K562 (cell line): ENCODE data around the gene NLK. TPM values are rescaled to one million over a fixed set of nuclear protein-coding genes. Genes with fewer than 3 reads are reported as not detected.

Experiments
- ATAC-seq: fragments of 200-7000 bp; cut with Tn5 transposase; 3 replicates; pipeline ENCODE4 v1.9.1; 2020; ENCODE audit warnings: moderate library complexity
- BruUV-seq: library from RNA; stranded (reverse); fragments of 400-500 nt; replicated peaks from 2 replicates; lab custom pipeline; 2021; lab: Mats Ljungman, UMichigan
- CTCF ChIA-PET: fragments of 300-600 bp; formaldehyde crosslinking; extraction: SDS; loops from one replicate; lab custom pipeline; 2021; ENCODE audit warnings: low intra/inter-chr PET ratio; lab: Yijun Ruan, JAX
- POLR2A ChIA-PET: fragments of 300-600, 350-650 bp; sonication (Branson Sonifier 250); formaldehyde crosslinking; extraction: SDS; loops from one replicate; lab custom pipeline; 2021; ENCODE audit warnings: antibody characterized with exemption, inconsistent platforms; lab: Yijun Ruan, JAX
- DNase-seq, 4 experiments: peaks; one replicate each; pipeline versions ENCODE4 v3.0.0 to v3.0.0-alpha.2; 2011 to 2018; ENCODE audit warnings: low spot score in 3 of 4, mixed read lengths in 3 of 4; ENCODE audit errors: extremely low read depth in 1 of 4
- FAIRE-seq: peaks from 2 replicates; lab custom pipeline; 2011; peaks lifted over from hg19 to GRCh38; lab: Jason Lieb, UNC
- H2AFZ ChIP-seq: 2 replicates; pipeline ENCODE4 v1.6.0; 2011; ENCODE audit warnings: low read depth, low read length, control low read depth, inconsistent platforms
- H3K27ac ChIP-seq: fragments of 200-600 bp; 3 replicates; pipeline ENCODE4 v1.8.0; 2011; ENCODE audit warnings: low read depth, mild to moderate bottlenecking, control low read depth, inconsistent platforms, low read length, moderate library complexity, mixed read lengths; ENCODE audit errors: extremely low read depth
- H3K27me3 ChIP-seq, 2 experiments: fragments of 300-600 bp in 1 of 2; 2 replicates in 1 of 2; 3 replicates in 1 of 2; pipeline versions ENCODE4 v1.6.0 to v1.8.0; 2011; ENCODE audit warnings: inconsistent platforms in 2 of 2, low read length in 2 of 2, mild to moderate bottlenecking in 1 of 2, mixed read lengths in 1 of 2, moderate library complexity in 1 of 2; ENCODE audit not compliant: control insufficient read depth in 2 of 2, insufficient read depth in 2 of 2
- H3K36me3 ChIP-seq: fragments of 300-600 bp; 3 replicates; pipeline ENCODE4 v1.8.0; 2011; ENCODE audit warnings: mild to moderate bottlenecking, low read length, inconsistent platforms; ENCODE audit not compliant: control insufficient read depth, insufficient read depth
- H3K4me1 ChIP-seq, 2 experiments: fragments of 200-600 bp in 1 of 2; replicated peaks in 1 of 2; 2 replicates in 1 of 2; 3 replicates in 1 of 2; pipeline versions ENCODE4 v1.5.1 to v1.8.0; 2011; ENCODE audit warnings: inconsistent platforms in 2 of 2, low read length in 2 of 2, mild to moderate bottlenecking in 1 of 2, mixed read lengths in 1 of 2, moderate library complexity in 1 of 2; ENCODE audit not compliant: control insufficient read depth in 2 of 2, insufficient read depth in 2 of 2
- H3K4me2 ChIP-seq: 2 replicates; pipeline ENCODE4 v1.6.1; 2011; ENCODE audit warnings: low read length, control low read depth, inconsistent platforms, mixed read lengths; ENCODE audit not compliant: insufficient read depth
- H3K4me3 ChIP-seq: fragments of 200-600 bp; sonication (generic), shearing (Covaris generic); 2 replicates; pipeline ENCODE4 v1.5.1; 2016; ENCODE audit warnings: control low read depth, inconsistent platforms
- H3K79me2 ChIP-seq: fragments of 200-600 bp; 3 replicates; pipeline ENCODE4 v1.8.0; 2011; ENCODE audit warnings: low read length, inconsistent platforms; ENCODE audit not compliant: control insufficient read depth, insufficient read depth
- H3K9ac ChIP-seq, 2 experiments: 2 replicates each; pipeline versions ENCODE4 v1.6.0 to v1.6.1; 2011; ENCODE audit warnings: low read depth in 2 of 2, low read length in 2 of 2, control low read depth in 1 of 2, inconsistent platforms in 1 of 2, mild to moderate bottlenecking in 1 of 2, mixed read lengths in 1 of 2; ENCODE audit not compliant: insufficient read depth in 1 of 2
- H3K9me1 ChIP-seq: one replicate; pipeline ENCODE4 v1.6.0; 2011; ENCODE audit warnings: inconsistent platforms, mild to moderate bottlenecking, low read length, moderate library complexity; ENCODE audit not compliant: control insufficient read depth, insufficient read depth
- H3K9me3 ChIP-seq: replicated peaks from 2 replicates; pipeline ENCODE4 v1.5.1; 2011; ENCODE audit warnings: low read depth, low read length, inconsistent platforms; ENCODE audit not compliant: control insufficient read depth, insufficient read depth
- H4K20me1 ChIP-seq: replicated peaks from 2 replicates; pipeline ENCODE4 v1.6.1; 2011; ENCODE audit warnings: low read length, inconsistent platforms, mixed read lengths; ENCODE audit not compliant: control insufficient read depth, insufficient read depth
- BMI1 ChIP-seq: fragments of 150-350 bp; IDR thresholded peaks from 2 replicates; pipeline ENCODE4 v1.6.1; 2014; ENCODE audit warnings: low read length
- CEBPG ChIP-seq, 3 experiments: fragments of 200-800 bp in 1 of 3; sonication (Bioruptor generic) in 1 of 3; sonication (generic) in 1 of 3; formaldehyde crosslinking in 1 of 3; IDR thresholded peaks in 2 of 3; conservative IDR thresholded peaks in 1 of 3; 2 replicates each; pipeline versions ENCODE4 v1.6.1 to v1.8.0; 2016 to 2022; ENCODE audit warnings: missing compliant biosample characterization in 2 of 3, missing genetic modification characterization in 2 of 3, mild to moderate bottlenecking in 1 of 3, missing genetic modification reagents in 1 of 3
- HDAC1 ChIP-seq, 2 experiments: fragments of 450-650 bp; IDR thresholded peaks; 2 replicates each; pipeline ENCODE4 v1.6.1; 2016 to 2017; ENCODE audit warnings: inconsistent platforms in 1 of 2, mild to moderate bottlenecking in 1 of 2, moderate library complexity in 1 of 2
- HSF4 ChIP-seq: fragments of 250-450 bp; sonication (Bioruptor Pico); IDR thresholded peaks from 2 replicates; pipeline ENCODE4 v2.1.2; 2022; ENCODE audit warnings: mild to moderate bottlenecking, moderate library complexity, borderline replicate concordance
- KDM2B ChIP-seq: fragments of 250-450 bp; sonication (Bioruptor Pico); IDR thresholded peaks from 2 replicates; pipeline ENCODE4 v1.8.0; 2021; ENCODE audit warnings: mild to moderate bottlenecking, moderate library complexity
- KDM4B ChIP-seq, 2 experiments: fragments of 450-650 bp in 1 of 2; sonication (generic) in 1 of 2; IDR thresholded peaks; 2 replicates each; pipeline ENCODE4 v1.6.1; 2016 to 2017; ENCODE audit warnings: borderline replicate concordance in 2 of 2, antibody characterized with exemption in 1 of 2, low read depth in 1 of 2, mild to moderate bottlenecking in 1 of 2
- NCOA1 ChIP-seq: fragments of 450-650 bp; IDR thresholded peaks from 2 replicates; pipeline ENCODE4 v1.6.1; 2016; ENCODE audit warnings: low read depth
- POLR2H ChIP-seq: IDR thresholded peaks from 2 replicates; pipeline ENCODE4 v1.6.1; 2016; ENCODE audit warnings: missing genetic modification characterization, low read depth, mild to moderate bottlenecking, control low read depth, missing compliant biosample characterization, moderate library complexity
- PPARD ChIP-seq: fragments of 250-450 bp; sonication (Bioruptor Pico); IDR thresholded peaks from 2 replicates; pipeline ENCODE4 v1.8.0; 2022; ENCODE audit warnings: inconsistent platforms, mild to moderate bottlenecking, moderate library complexity
- RB1 ChIP-seq: fragments of 450-650 bp; IDR thresholded peaks from 2 replicates; pipeline ENCODE4 v1.6.1; 2017; ENCODE audit warnings: low read depth, mild to moderate bottlenecking
- ZNF239 ChIP-seq: fragments of 250-450 bp; sonication (Bioruptor Pico); IDR thresholded peaks from 2 replicates; pipeline ENCODE4 v1.4.0; 2020; ENCODE audit warnings: mild to moderate bottlenecking
- ZNF561 ChIP-seq: fragments of 450-650 bp; formaldehyde crosslinking; conservative IDR thresholded peaks from 2 replicates; pipeline ENCODE4 v1.4.0; 2020; ENCODE audit warnings: mild to moderate bottlenecking, moderate library complexity
- WGBS: fragments of 100-300 bp; shearing (Covaris generic); methylation state at CpG from one replicate; pipeline ENCODE4 v1.1.6; 2016; ENCODE audit warnings: low coverage, mixed read lengths; ENCODE audit not compliant: insufficient coverage; ENCODE audit errors: missing lambda C conversion rate; 5-methylcytosine and 5-hydroxymethylcytosine counted together
- in situ Hi-C: fragments of 300-500 bp; cut with MboI; formaldehyde crosslinking; loops from 4 replicates; pipeline ENCODE4 v1.15.0; 2018; ENCODE audit warnings: inconsistent platforms, mixed read lengths
- intact Hi-C: fragments of 100-400 bp; cut with micrococcal nuclease; formaldehyde crosslinking; loops from 2 replicates; pipeline ENCODE4 v1.14.2; 2022
- polyA plus RNA-seq, 8 experiments: library from polyadenylated mRNA; depleted of rRNA in 4 of 8; stranded (reverse) in 5 of 8; unstranded in 3 of 8; fragments of >200 nt; fragmentation: Nextera tagmentation in 2 of 8; fragmentation: Illumina TruSeq in 1 of 8; extraction: Ambion mirVana in 2 of 8; extraction: Trizol in 1 of 8; gene quantifications; 2 replicates each; pipeline versions ENCODE4 v1.2.1 to v1.2.3, GENCODE V29; 2011 to 2014; ENCODE audit warnings: inconsistent platforms in 1 of 8, missing spikeins in 1 of 8
- total RNA-seq, 7 experiments: library from RNA; depleted of rRNA in 6 of 7; stranded (reverse); fragments of >200 nt in 6 of 7; fragmentation: Illumina TruSeq in 2 of 7; extraction: Trizol in 2 of 7; gene quantifications; 2 replicates each; pipeline versions ENCODE4 v1.2.1 to v1.2.3, GENCODE V29; 2011 to 2021; ENCODE audit warnings: low replicate concordance in 1 of 7
- TF ChIP-seq, protein P1 (sequence below): fragments of 450-650 bp; IDR thresholded peaks from 2 replicates; pipeline ENCODE4 v1.6.1; 2016; ENCODE audit warnings: mild to moderate bottlenecking
- TF ChIP-seq, protein P2 (sequence below): fragments of 250-450 bp; sonication (Bioruptor Pico); IDR thresholded peaks from 2 replicates; pipeline ENCODE4 v1.5.1; 2021; ENCODE audit warnings: mild to moderate bottlenecking
- TF ChIP-seq, protein P3 (sequence below): fragments of 250-450 bp; sonication (Bioruptor Pico); IDR thresholded peaks from 2 replicates; pipeline ENCODE4 v1.5.0; 2021; ENCODE audit warnings: mild to moderate bottlenecking, borderline replicate concordance

NLK gene
- total and polyA plus RNA-seq, 9 of the 15 experiments (the other 6 are each of a cell fraction or from before 2014, with no cell fraction given), result 10.9 to 59.6 (median 26.7) TPM

DNA sequence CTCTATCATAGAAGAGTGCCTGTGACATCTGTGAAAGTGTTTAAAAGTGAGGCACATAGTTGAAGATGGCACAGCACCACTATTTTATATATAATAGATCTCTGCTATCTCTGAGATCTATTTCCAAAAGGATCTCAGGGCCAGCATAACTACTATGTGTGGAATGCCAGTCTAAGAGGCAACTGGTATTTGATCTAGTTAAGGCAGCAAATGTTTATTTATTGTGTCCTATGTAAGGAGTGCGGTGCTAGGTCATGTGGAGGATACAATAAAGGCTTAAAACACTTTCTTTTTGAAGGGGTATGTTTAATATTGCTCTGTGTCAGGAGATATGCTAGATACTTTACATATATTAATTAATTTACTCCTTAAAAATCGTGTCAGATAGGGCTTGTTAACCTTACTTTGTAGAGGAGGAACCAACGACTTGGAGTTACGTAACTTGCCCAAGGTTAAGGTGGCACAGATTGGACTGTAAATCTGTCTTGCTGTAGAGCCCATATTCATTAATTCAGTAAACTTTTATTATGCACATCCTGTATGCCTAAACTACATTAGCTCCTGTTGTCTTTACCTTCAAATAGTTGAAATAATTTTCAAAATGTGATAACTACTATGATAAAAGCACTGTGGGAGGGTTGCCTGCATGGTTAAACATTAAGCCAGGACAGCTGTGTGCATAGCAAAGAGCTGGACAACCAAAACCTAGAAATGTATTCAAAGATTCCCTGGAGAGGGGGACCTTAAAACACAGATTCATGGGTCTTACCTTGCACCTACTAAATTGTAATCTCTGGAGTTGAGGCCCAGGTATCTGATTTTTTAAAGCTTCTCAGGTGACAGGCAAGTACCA is 83.3 kb downstream of the NLK start:
- Histone ChIP-seq H3K9me3 (no peaks in the 10 kb centered on the region), H3K4me1 (no peaks in the 10 kb centered on the region; a peak in 2 of 5 replicates), H4K20me1 (no peaks in the 10 kb centered on the region), H3K27me3 (no peaks in the 10 kb centered on the region), H3K4me3 (no peak overlapping the region), H3K4me2 (no peak overlapping the region), H3K9ac (no peak overlapping the region), H3K27ac (no peak overlapping the region), H3K36me3 (peaks cover 25% of the 10 kb centered on the region), H3K9me1 (no peaks in the 10 kb centered on the region), H3K79me2 (0 out of 3 replicates have a peak, but pooled peaks cover under 1% of the 10 kb centered on the region), H2AFZ (no peak overlapping the region)
- ATAC-seq, result no peak
- CTCF ChIA-PET, result no interaction called here
- BruUV-seq, result no TSS peak
- no peak for DNase-seq
- POLR2A ChIA-PET, result no interaction called here
- FAIRE-seq, result no peak
- WGBS, result 66% methylated on average over 4 of the region's 4 CpGs
- intact Hi-C loops (no loop called here), in situ Hi-C loops (no loop called here)
- TF ChIP-seq, protein P1, sequence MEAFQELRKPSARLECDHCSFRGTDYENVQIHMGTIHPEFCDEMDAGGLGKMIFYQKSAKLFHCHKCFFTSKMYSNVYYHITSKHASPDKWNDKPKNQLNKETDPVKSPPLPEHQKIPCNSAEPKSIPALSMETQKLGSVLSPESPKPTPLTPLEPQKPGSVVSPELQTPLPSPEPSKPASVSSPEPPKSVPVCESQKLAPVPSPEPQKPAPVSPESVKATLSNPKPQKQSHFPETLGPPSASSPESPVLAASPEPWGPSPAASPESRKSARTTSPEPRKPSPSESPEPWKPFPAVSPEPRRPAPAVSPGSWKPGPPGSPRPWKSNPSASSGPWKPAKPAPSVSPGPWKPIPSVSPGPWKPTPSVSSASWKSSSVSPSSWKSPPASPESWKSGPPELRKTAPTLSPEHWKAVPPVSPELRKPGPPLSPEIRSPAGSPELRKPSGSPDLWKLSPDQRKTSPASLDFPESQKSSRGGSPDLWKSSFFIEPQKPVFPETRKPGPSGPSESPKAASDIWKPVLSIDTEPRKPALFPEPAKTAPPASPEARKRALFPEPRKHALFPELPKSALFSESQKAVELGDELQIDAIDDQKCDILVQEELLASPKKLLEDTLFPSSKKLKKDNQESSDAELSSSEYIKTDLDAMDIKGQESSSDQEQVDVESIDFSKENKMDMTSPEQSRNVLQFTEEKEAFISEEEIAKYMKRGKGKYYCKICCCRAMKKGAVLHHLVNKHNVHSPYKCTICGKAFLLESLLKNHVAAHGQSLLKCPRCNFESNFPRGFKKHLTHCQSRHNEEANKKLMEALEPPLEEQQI, result no peak
- TF ChIP-seq HSF4 (CRISPR knock-in tag) (no peak), ZNF561 (no peak), PPARD (CRISPR knock-in tag) (no peak), KDM2B (CRISPR knock-in tag) (no peak), ZNF239 (CRISPR knock-in tag) (no peak), NCOA1 (no peak), POLR2H (tag) (no peak), CEBPG (CRISPR knock-in tag; IDR thresholded peaks at IDR 0.05) (no peak), CEBPG (tag; conservative IDR thresholded peaks at IDR 0.05 in 1 of 2, IDR thresholded peaks at IDR 0.05 in 1 of 2) (no peak), HDAC1 (IDR thresholded peaks at IDR 0.05) (no peak), KDM4B (IDR thresholded peaks at IDR 0.05; ENCODE audit: borderline replicate concordance in 2 of 2, low read depth in 1 of 2) (no peak), BMI1 (no peak), RB1 (no peak)
- TF ChIP-seq, protein P2, sequence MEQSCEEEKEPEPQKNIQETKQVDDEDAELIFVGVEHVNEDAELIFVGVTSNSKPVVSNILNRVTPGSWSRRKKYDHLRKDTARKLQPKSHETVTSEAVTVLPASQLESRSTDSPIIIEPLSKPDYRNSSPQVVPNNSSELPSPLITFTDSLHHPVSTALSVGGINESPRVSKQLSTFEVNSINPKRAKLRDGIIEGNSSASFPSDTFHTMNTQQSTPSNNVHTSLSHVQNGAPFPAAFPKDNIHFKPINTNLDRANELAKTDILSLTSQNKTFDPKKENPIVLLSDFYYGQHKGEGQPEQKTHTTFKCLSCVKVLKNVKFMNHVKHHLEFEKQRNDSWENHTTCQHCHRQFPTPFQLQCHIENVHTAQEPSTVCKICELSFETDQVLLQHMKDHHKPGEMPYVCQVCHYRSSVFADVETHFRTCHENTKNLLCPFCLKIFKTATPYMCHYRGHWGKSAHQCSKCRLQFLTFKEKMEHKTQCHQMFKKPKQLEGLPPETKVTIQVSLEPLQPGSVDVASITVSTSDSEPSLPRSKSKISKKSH, result no peak
- TF ChIP-seq, protein P3, sequence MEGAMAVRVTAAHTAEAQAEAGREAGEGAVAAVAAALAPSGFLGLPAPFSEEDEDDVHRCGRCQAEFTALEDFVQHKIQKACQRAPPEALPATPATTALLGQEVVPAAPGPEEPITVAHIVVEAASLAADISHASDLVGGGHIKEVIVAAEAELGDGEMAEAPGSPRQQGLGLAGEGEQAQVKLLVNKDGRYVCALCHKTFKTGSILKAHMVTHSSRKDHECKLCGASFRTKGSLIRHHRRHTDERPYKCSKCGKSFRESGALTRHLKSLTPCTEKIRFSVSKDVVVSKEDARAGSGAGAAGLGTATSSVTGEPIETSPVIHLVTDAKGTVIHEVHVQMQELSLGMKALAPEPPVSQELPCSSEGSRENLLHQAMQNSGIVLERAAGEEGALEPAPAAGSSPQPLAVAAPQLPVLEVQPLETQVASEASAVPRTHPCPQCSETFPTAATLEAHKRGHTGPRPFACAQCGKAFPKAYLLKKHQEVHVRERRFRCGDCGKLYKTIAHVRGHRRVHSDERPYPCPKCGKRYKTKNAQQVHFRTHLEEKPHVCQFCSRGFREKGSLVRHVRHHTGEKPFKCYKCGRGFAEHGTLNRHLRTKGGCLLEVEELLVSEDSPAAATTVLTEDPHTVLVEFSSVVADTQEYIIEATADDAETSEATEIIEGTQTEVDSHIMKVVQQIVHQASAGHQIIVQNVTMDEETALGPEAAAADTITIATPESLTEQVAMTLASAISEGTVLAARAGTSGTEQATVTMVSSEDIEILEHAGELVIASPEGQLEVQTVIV, result no peak
